ENCODE results near the gene ERG28.

GRCh38 chr14:75609606-75610475 lies 50.8 kb downstream of the ERG28 start:
- TF ChIP-seq CTCF (IDR thresholded peaks at IDR 0.05; ENCODE audit: insufficient read depth, low read length) (no peak), POLR2AphosphoS5 (IDR thresholded peaks at IDR 0.05; ENCODE audit: low read depth) (no peak), REST (IDR thresholded peaks at IDR 0.05; ENCODE audit: insufficient replicate concordance, low read depth) (no peak), GABPA (IDR thresholded peaks at IDR 0.05; ENCODE audit: low read depth) (no peak), SPI1 (IDR thresholded peaks at IDR 0.05; ENCODE audit: borderline replicate concordance, low read depth) (no peak)

Data from HL-60 (cell line).